Stimulated activated CD4-positive, alpha-beta T cell treated with anti-CD3 and anti-CD28 coated beads, TNF-alpha, amount 100 ng/mL, for 4 hours (primary cell): ENCODE measurements around the gene ZNF423.
A peak's percentile ranks its signal among the peaks of the same experiment; 100 is the strongest.
"Not testable (repeated sequence)": the region's sequence is repeated elsewhere in the genome, so short reads cannot be mapped to it uniquely, and the experiment has no call there.

Experiments
- DNase-seq, 3 experiments: peaks; one replicate each; pipeline ENCODE4 v3.0.0-alpha.2; 2020; ENCODE audit warnings: low read depth in 3 of 3

The ZNF423 gene

GRCh38 chr16:49871824-49872223 lies 15.9 kb upstream of the ZNF423 start:
- not testable (repeated sequence) for DNase-seq

- no peak for DNase-seq
Observed at GRCh38 chr16:49869731-49870130, 13.8 kb upstream of the ZNF423 start.

GRCh38 chr16:49867796-49868668 lies 12.1 kb upstream of the ZNF423 start:
- no peak for DNase-seq

- DNase-seq: no peak
Observed at GRCh38 chr16:49867234-49867633, 11.3 kb upstream of the ZNF423 start.

GRCh38 chr16:49866595-49867071 lies 10.7 kb upstream of the ZNF423 start:
- no peak for DNase-seq

GRCh38 chr16:49862694-49863093 lies 6.8 kb upstream of the ZNF423 start:
- no peak for DNase-seq

GRCh38 chr16:49861299-49861698 lies 5.4 kb upstream of the ZNF423 start:
- DNase-seq: no peak

GRCh38 chr16:49860593-49860992 lies 4.7 kb upstream of the ZNF423 start:
- no peak for DNase-seq

GRCh38 chr16:49859125-49859811 lies 3.4 kb upstream of the ZNF423 start:
- DNase-seq: no peak

- peak in 2 of 3 experiments; percentile 28 to 52 for DNase-seq
Observed at GRCh38 chr16:49858200-49859124, 2.5 kb upstream of the ZNF423 start.

- DNase-seq: peak in 1 of 3 experiments; percentile 10
Observed at GRCh38 chr16:49857423-49858181, 1.7 kb upstream of the ZNF423 start.

GRCh38 chr16:49856672-49857330 lies 889 bp upstream of the ZNF423 start:
- no peak for DNase-seq

- DNase-seq: peak in 2 of 3 experiments; percentile 46 to 58
Observed at GRCh38 chr16:49855280-49855821, 561 bp downstream of the ZNF423 start.

GRCh38 chr16:49854796-49855203 lies 1.1 kb downstream of the ZNF423 start:
- DNase-seq: no peak

GRCh38 chr16:49854188-49854795 lies 1.6 kb downstream of the ZNF423 start:
- no peak for DNase-seq

- no peak for DNase-seq
Observed at GRCh38 chr16:49852279-49852678, 3.6 kb downstream of the ZNF423 start.

GRCh38 chr16:49851468-49851787 lies 4.5 kb downstream of the ZNF423 start:
- no peak for DNase-seq

GRCh38 chr16:49850558-49851467 lies 5.1 kb downstream of the ZNF423 start:
- DNase-seq: no peak

GRCh38 chr16:49849754-49850108 lies 6.2 kb downstream of the ZNF423 start:
- DNase-seq: no peak
